IPS-18c (cell line): ENCODE data around the gene AZI2.

Experiments
- H3K4me3 ChIP-seq: 2 replicates; pipeline ENCODE4 v1.7.0; 2013; ENCODE audit warnings: low read depth, mild to moderate bottlenecking, low read length, moderate library complexity; ENCODE audit not compliant: insufficient read depth
- H3K9me3 ChIP-seq: one replicate; pipeline ENCODE4 v1.6.1; 2013; ENCODE audit warnings: mild to moderate bottlenecking, low read length, moderate library complexity; ENCODE audit not compliant: control insufficient read depth, insufficient read depth

Gene AZI2

GRCh38 chr3:28317438-28318022 is 31.1 kb downstream of the AZI2 start:
- Histone ChIP-seq H3K4me3 (no peak overlapping the region), H3K9me3 (no peaks in the 10 kb centered on the region)

GRCh38 chr3:28316226-28316625 is 32.4 kb downstream of the AZI2 start:
- Histone ChIP-seq H3K4me3 (no peak overlapping the region), H3K9me3 (no peaks in the 10 kb centered on the region)

GRCh38 chr3:28315711-28316110 is 32.9 kb downstream of the AZI2 start:
- Histone ChIP-seq H3K9me3 (no peaks in the 10 kb centered on the region), H3K4me3 (no peak overlapping the region)

- H3K9me3 ChIP-seq, result no peaks in the 10 kb centered on the region
- no peak overlapping the region for H3K4me3 ChIP-seq
Measured at GRCh38 chr3:28308196-28308595, 40.4 kb downstream of the AZI2 start.

- Histone ChIP-seq H3K4me3 (no peak overlapping the region), H3K9me3 (no peaks in the 10 kb centered on the region)
Measured at GRCh38 chr3:28301688-28302087, 46.9 kb downstream of the AZI2 start.

- Histone ChIP-seq H3K4me3 (no peak overlapping the region), H3K9me3 (no peaks in the 10 kb centered on the region)
Measured at GRCh38 chr3:28300345-28300962, 48.2 kb downstream of the AZI2 start.

GRCh38 chr3:28299705-28300104 is 48.9 kb downstream of the AZI2 start:
- Histone ChIP-seq H3K4me3 (no peak overlapping the region), H3K9me3 (no peaks in the 10 kb centered on the region)

GRCh38 chr3:28295898-28296490 is 52.6 kb downstream of the AZI2 start:
- H3K4me3 ChIP-seq, result no peak overlapping the region

GRCh38 chr3:28294667-28295413 is 53.8 kb downstream of the AZI2 start:
- Histone ChIP-seq H3K9me3 (no peaks in the 10 kb centered on the region), H3K4me3 (no peak overlapping the region)

More at GRCh38 chr3:28295898-28296490, 52.6 kb downstream of the AZI2 start:
- no peaks in the 10 kb centered on the region for H3K9me3 ChIP-seq

GRCh38 chr3:28292622-28293021 is 56.0 kb downstream of the AZI2 start:
- no peaks in the 10 kb centered on the region for H3K9me3 ChIP-seq

GRCh38 chr3:28291577-28291976 is 57.0 kb downstream of the AZI2 start:
- no peaks in the 10 kb centered on the region for H3K9me3 ChIP-seq
- H3K4me3 ChIP-seq, result no peak overlapping the region

More at GRCh38 chr3:28292622-28293021, 56.0 kb downstream of the AZI2 start:
- H3K4me3 ChIP-seq, result no peak overlapping the region

GRCh38 chr3:28290863-28291300 is 57.7 kb downstream of the AZI2 start:
- Histone ChIP-seq H3K4me3 (no peak overlapping the region), H3K9me3 (no peaks in the 10 kb centered on the region)

- H3K9me3 ChIP-seq, result no peaks in the 10 kb centered on the region
- no peak overlapping the region for H3K4me3 ChIP-seq
Measured at GRCh38 chr3:28287046-28287445, 61.6 kb downstream of the AZI2 start.

GRCh38 chr3:28286595-28286994 is 62.0 kb downstream of the AZI2 start:
- Histone ChIP-seq H3K9me3 (no peaks in the 10 kb centered on the region), H3K4me3 (no peak overlapping the region)

GRCh38 chr3:28280781-28281180 is 67.8 kb downstream of the AZI2 start:
- H3K9me3 ChIP-seq, result no peaks in the 10 kb centered on the region
- no peak overlapping the region for H3K4me3 ChIP-seq

GRCh38 chr3:28279770-28280169 is 68.9 kb downstream of the AZI2 start:
- Histone ChIP-seq H3K9me3 (no peaks in the 10 kb centered on the region), H3K4me3 (no peak overlapping the region)

GRCh38 chr3:28278918-28279317 is 69.7 kb downstream of the AZI2 start:
- no peak overlapping the region for H3K4me3 ChIP-seq
- H3K9me3 ChIP-seq, result peaks cover under 1% of the 10 kb centered on the region

GRCh38 chr3:28273837-28274236 is 74.8 kb downstream of the AZI2 start:
- H3K9me3 ChIP-seq, result peaks cover 6% of the 10 kb centered on the region
- no peak overlapping the region for H3K4me3 ChIP-seq
